ENCODE data around the gene FLOT1. TPM values are rescaled to one million over a fixed set of nuclear protein-coding genes. Genes with fewer than 3 reads are reported as not detected.

Gene FLOT1
- total and polyA plus RNA-seq, 2 of the 13 experiments (the other 11 are each of a cell fraction or from before 2014, with no cell fraction given) = 82.3 to 130 TPM

GRCh38 chr6:30724906-30725667, 17.4 kb downstream of the FLOT1 start (continued):
- TF ChIP-seq BCLAF1 (IDR thresholded peaks at IDR 0.05) = no peak
- TF ChIP-seq HNF1B (CRISPR knock-in tag; IDR thresholded peaks at IDR 0.05) = no peak
- TF ChIP-seq ZMAT5 (CRISPR knock-in tag; IDR thresholded peaks at IDR 0.05; ENCODE audit: borderline replicate concordance, low read depth) = no peak
- TF ChIP-seq RNF2 (conservative IDR thresholded peaks at IDR 0.05; ENCODE audit: low read depth) = no peak
- 0 out of 2 replicates have a peak, but pooled peaks have one; percentile 4 for TF ChIP-seq RXRB (CRISPR knock-in tag; IDR thresholded peaks at IDR 0.05; ENCODE audit: borderline replicate concordance)
- no peak for TF ChIP-seq ARID2 (CRISPR knock-in tag; IDR thresholded peaks at IDR 0.05; ENCODE audit: borderline replicate concordance)
- peak; percentile 21 for TF ChIP-seq ZEB1 (IDR thresholded peaks at IDR 0.05; ENCODE audit: insufficient replicate concordance, low read depth)
- TF ChIP-seq ZBTB14 (CRISPR knock-in tag; IDR thresholded peaks at IDR 0.05) = no peak
- no peak for TF ChIP-seq KMT2A (CRISPR knock-in tag; IDR thresholded peaks at IDR 0.05)
- TF ChIP-seq MTERF4 (CRISPR knock-in tag; IDR thresholded peaks at IDR 0.05) = no peak
- no peak for TF ChIP-seq NFE2L2 (IDR thresholded peaks at IDR 0.05; ENCODE audit: low read length)
- TF ChIP-seq MEIS2 (CRISPR knock-in tag; IDR thresholded peaks at IDR 0.05) = no peak
- TF ChIP-seq HDAC2 (CRISPR knock-in tag; IDR thresholded peaks at IDR 0.05) = no peak
- TF ChIP-seq TERF1 (CRISPR knock-in tag; IDR thresholded peaks at IDR 0.05) = no peak
- TF ChIP-seq TRIM24 (CRISPR knock-in tag; IDR thresholded peaks at IDR 0.05) = no peak
- TF ChIP-seq CREB3 (CRISPR knock-in tag; IDR thresholded peaks at IDR 0.05) = no peak
- no peak for TF ChIP-seq STAG1 (CRISPR knock-in tag; IDR thresholded peaks at IDR 0.05)
- no peak for TF ChIP-seq ZNF207 (IDR thresholded peaks at IDR 0.05; ENCODE audit: borderline replicate concordance)
- TF ChIP-seq ZNF547 (CRISPR knock-in tag; IDR thresholded peaks at IDR 0.05) = no peak
- no peak for TF ChIP-seq PPARG (CRISPR knock-in tag; conservative IDR thresholded peaks at IDR 0.05)
- no peak for TF ChIP-seq RFXANK (CRISPR knock-in tag; IDR thresholded peaks at IDR 0.05)
